ENCODE data around the gene TMEM184C.

TMEM184C gene

GRCh38 chr4:147617173-147617840 lies at the start of gene TMEM184C:
TMEM184C (plus strand) TSS chr4:147617397; CDS start chr4:147617957, 560 bp downstream.
- DNase-seq = peak; percentile 97

- DNase-seq = no peak
Observed at GRCh38 chr4:147570616-147571015, 46.6 kb upstream of the TMEM184C start.

- no peak for DNase-seq
Observed at GRCh38 chr4:147571036-147571770, 46.0 kb upstream of the TMEM184C start.

- no peak for DNase-seq
Observed at GRCh38 chr4:147576084-147576483, 41.1 kb upstream of the TMEM184C start.

GRCh38 chr4:147578051-147578476 lies 39.1 kb upstream of the TMEM184C start:
- DNase-seq = no peak

GRCh38 chr4:147578593-147578992 lies 38.6 kb upstream of the TMEM184C start:
- no peak for DNase-seq

GRCh38 chr4:147580396-147580795 lies 36.8 kb upstream of the TMEM184C start:
- no peak for DNase-seq

- no peak for DNase-seq
Observed at GRCh38 chr4:147581606-147582350, 35.4 kb upstream of the TMEM184C start.

- no peak for DNase-seq
Observed at GRCh38 chr4:147582386-147583060, 34.7 kb upstream of the TMEM184C start.

- DNase-seq = no peak
Observed at GRCh38 chr4:147583876-147584275, 33.3 kb upstream of the TMEM184C start.

GRCh38 chr4:147586032-147586431 lies 31.2 kb upstream of the TMEM184C start:
- no peak for DNase-seq

GRCh38 chr4:147586637-147587036 lies 30.6 kb upstream of the TMEM184C start:
- DNase-seq = no peak

GRCh38 chr4:147587041-147587440 lies 30.2 kb upstream of the TMEM184C start:
- DNase-seq = no peak

- DNase-seq = no peak
Observed at GRCh38 chr4:147589586-147589985, 27.6 kb upstream of the TMEM184C start.

GRCh38 chr4:147590249-147590920 lies 26.8 kb upstream of the TMEM184C start:
- DNase-seq = peak; percentile 82

- no peak for DNase-seq
Observed at GRCh38 chr4:147591106-147591505, 26.1 kb upstream of the TMEM184C start.

GRCh38 chr4:147594107-147594506 lies 23.1 kb upstream of the TMEM184C start:
- no peak for DNase-seq

GRCh38 chr4:147594578-147594977 lies 22.6 kb upstream of the TMEM184C start:
- no peak for DNase-seq

GRCh38 chr4:147596377-147596776 lies 20.8 kb upstream of the TMEM184C start:
- no peak for DNase-seq

- DNase-seq = no peak
Observed at GRCh38 chr4:147596981-147597380, 20.2 kb upstream of the TMEM184C start.

GRCh38 chr4:147597561-147597960 lies 19.6 kb upstream of the TMEM184C start:
- no peak for DNase-seq

- no peak for DNase-seq
Observed at GRCh38 chr4:147599206-147599605, 18.0 kb upstream of the TMEM184C start.

Measured in right forelimb (tissue), 1 donor.